Measurements from ENCODE around the gene CBX5. TPM values are rescaled to one million over a fixed set of nuclear protein-coding genes. Genes with fewer than 3 reads are reported as not detected.

CBX5 gene
- total RNA-seq, 1 donor from 2014 or later = 111 TPM

DNA sequence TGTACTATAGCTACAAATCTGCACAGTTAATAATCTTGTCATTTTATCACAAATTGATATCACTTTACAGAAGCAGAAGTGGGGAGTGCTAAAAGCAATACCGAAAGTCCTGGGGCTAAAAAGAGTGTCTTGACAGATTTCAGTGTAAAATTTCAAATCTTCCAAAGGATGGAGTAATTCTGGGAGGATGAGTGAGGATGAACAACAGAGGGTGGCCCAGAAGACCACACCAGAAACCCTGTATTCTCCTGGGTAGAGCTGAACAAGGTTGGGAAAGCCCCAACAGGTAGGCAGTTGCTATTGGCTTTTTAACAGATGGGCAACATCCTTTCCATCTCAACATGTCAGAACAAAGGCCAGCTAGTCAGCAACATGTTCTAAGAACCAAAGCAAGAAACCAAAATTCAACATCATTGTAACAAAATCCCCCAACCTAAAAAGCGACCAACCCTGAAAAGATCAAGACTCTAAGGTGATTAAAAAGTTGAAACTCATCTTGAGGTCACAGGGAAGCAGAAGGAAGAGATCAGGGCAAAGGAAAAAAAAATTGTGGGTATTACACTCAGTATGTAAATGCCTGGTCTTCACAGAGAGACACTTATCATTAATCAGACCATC lies 38.8 kb downstream of the CBX5 start:
- Histone ChIP-seq H3K9ac (ENCODE audit: low read length) (no peak overlapping the region), H3K9me3 (ENCODE audit: insufficient read depth, low read depth, low read length) (no peaks in the 10 kb centered on the region), H4K20me1 (ENCODE audit: insufficient read depth, low read length) (no peaks in the 10 kb centered on the region), H3K79me2 (ENCODE audit: insufficient read depth, low read length) (peaks cover 3% of the 10 kb centered on the region), H3K27me3 (ENCODE audit: insufficient read depth, low read length) (no peaks in the 10 kb centered on the region), H2AFZ (ENCODE audit: low read depth, low read length) (no peak overlapping the region), H3K4me1 (ENCODE audit: insufficient read depth, low read length) (no peaks in the 10 kb centered on the region), H3K36me3 (ENCODE audit: insufficient read depth, low read length) (peaks cover 30% of the 10 kb centered on the region), H3K27ac (ENCODE audit: low read depth, low read length) (no peak overlapping the region), H3K4me2 (ENCODE audit: low read length) (no peak overlapping the region), H3K4me3 (ENCODE audit: insufficient read depth, low read depth, low read length) (no peak overlapping the region)
- H3K4me3 Mint-ChIP-seq (ENCODE audit: unreplicated experiment) = no peak overlapping the region
- no peaks in the 10 kb centered on the region for H3K27me3 Mint-ChIP-seq (ENCODE audit: low read depth, unreplicated experiment)
- peaks cover 17% of the 10 kb centered on the region for H3K36me3 Mint-ChIP-seq (ENCODE audit: low read depth, unreplicated experiment)
- H3K4me1 Mint-ChIP-seq (ENCODE audit: low read depth, unreplicated experiment) = peaks cover 6% of the 10 kb centered on the region
- H3K27ac Mint-ChIP-seq (ENCODE audit: unreplicated experiment) = no peak overlapping the region
- H3K9me3 Mint-ChIP-seq (ENCODE audit: unreplicated experiment) = no peaks in the 10 kb centered on the region
- FAIRE-seq (no peak), DNase-seq (ENCODE audit: low read depth) (no peak)
- TF ChIP-seq, protein P1, sequence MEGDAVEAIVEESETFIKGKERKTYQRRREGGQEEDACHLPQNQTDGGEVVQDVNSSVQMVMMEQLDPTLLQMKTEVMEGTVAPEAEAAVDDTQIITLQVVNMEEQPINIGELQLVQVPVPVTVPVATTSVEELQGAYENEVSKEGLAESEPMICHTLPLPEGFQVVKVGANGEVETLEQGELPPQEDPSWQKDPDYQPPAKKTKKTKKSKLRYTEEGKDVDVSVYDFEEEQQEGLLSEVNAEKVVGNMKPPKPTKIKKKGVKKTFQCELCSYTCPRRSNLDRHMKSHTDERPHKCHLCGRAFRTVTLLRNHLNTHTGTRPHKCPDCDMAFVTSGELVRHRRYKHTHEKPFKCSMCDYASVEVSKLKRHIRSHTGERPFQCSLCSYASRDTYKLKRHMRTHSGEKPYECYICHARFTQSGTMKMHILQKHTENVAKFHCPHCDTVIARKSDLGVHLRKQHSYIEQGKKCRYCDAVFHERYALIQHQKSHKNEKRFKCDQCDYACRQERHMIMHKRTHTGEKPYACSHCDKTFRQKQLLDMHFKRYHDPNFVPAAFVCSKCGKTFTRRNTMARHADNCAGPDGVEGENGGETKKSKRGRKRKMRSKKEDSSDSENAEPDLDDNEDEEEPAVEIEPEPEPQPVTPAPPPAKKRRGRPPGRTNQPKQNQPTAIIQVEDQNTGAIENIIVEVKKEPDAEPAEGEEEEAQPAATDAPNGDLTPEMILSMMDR (IDR thresholded peaks at IDR 0.05; ENCODE audit: insufficient read depth, low read depth, low read length) = no peak
- no peak for TF ChIP-seq EZH2 (IDR thresholded peaks at IDR 0.05; ENCODE audit: insufficient read depth, low read length)

DNA sequence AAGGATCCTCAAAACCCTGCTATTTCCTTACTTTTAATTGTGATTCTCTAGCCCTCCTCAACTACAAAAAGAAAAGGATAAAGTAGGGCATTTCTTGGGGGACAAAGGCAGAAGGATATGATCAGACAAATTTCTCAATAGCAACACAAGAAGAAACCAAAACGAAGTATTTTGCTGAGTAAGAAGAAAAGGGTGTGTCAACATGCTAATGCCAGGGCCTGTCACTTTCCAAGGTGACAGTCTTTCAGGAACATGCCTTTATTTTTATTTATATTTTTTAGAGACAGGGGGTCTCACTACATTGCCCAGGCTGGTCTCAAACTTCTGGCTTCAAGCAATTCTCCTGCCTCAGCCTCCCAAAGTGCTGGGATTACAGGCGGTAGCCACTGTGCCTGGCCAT lies 39.8 kb downstream of the CBX5 start:
- peaks cover 6% of the 10 kb centered on the region for H3K4me1 Mint-ChIP-seq (ENCODE audit: low read depth, unreplicated experiment)

DNA sequence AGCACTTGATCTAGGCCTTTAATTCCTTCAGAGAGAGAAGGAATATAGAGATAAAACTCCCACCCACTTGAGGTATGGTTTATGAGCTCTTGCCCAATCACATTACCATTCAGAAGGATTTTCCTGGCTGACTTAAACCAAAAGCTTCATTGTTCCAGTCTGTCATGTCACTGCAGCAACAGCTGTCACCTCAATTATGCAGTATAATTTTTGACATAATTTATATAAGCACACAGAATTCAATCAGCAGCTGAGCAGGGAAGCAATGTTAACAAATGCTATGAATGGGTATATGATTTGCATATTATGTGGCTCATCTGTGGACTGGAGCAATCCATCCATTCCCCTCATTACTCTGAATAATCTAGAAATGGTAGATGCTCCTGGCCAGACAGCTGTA lies 40.3 kb downstream of the CBX5 start:
- Histone ChIP-seq H3K4me2 (ENCODE audit: low read length) (no peak overlapping the region), H3K36me3 (ENCODE audit: insufficient read depth, low read length) (peaks cover 23% of the 10 kb centered on the region), H3K27me3 (ENCODE audit: insufficient read depth, low read length) (no peaks in the 10 kb centered on the region), H3K9me3 (ENCODE audit: insufficient read depth, low read depth, low read length) (no peaks in the 10 kb centered on the region), H3K9ac (ENCODE audit: low read length) (no peak overlapping the region), H2AFZ (ENCODE audit: low read depth, low read length) (no peak overlapping the region), H3K4me3 (ENCODE audit: insufficient read depth, low read depth, low read length) (no peak overlapping the region), H4K20me1 (ENCODE audit: insufficient read depth, low read length) (no peaks in the 10 kb centered on the region), H3K27ac (ENCODE audit: low read depth, low read length) (no peak overlapping the region), H3K79me2 (ENCODE audit: insufficient read depth, low read length) (peaks cover 2% of the 10 kb centered on the region), H3K4me1 (ENCODE audit: insufficient read depth, low read length) (no peaks in the 10 kb centered on the region)
- TF ChIP-seq, protein P1 (IDR thresholded peaks at IDR 0.05; ENCODE audit: insufficient read depth, low read depth, low read length) = no peak
- TF ChIP-seq EZH2 (IDR thresholded peaks at IDR 0.05; ENCODE audit: insufficient read depth, low read length) = no peak
- FAIRE-seq (no peak), DNase-seq (ENCODE audit: low read depth) (no peak)
- H3K4me3 Mint-ChIP-seq (ENCODE audit: unreplicated experiment) = no peak overlapping the region
- H3K27ac Mint-ChIP-seq (ENCODE audit: unreplicated experiment) = no peak overlapping the region
- no peaks in the 10 kb centered on the region for H3K9me3 Mint-ChIP-seq (ENCODE audit: unreplicated experiment)
- H3K36me3 Mint-ChIP-seq (ENCODE audit: low read depth, unreplicated experiment) = peaks cover 14% of the 10 kb centered on the region
- no peaks in the 10 kb centered on the region for H3K27me3 Mint-ChIP-seq (ENCODE audit: low read depth, unreplicated experiment)
- H3K4me1 Mint-ChIP-seq (ENCODE audit: low read depth, unreplicated experiment) = peaks cover 6% of the 10 kb centered on the region

More for the DNA sequence above, 39.8 kb downstream of the CBX5 start:
- H3K27me3 ChIP-seq (ENCODE audit: insufficient read depth, low read length) = no peaks in the 10 kb centered on the region
- FAIRE-seq = no peak
- H3K9me3 ChIP-seq (ENCODE audit: insufficient read depth, low read depth, low read length) = no peaks in the 10 kb centered on the region
- H3K4me3 ChIP-seq (ENCODE audit: insufficient read depth, low read depth, low read length) = no peak overlapping the region
- H4K20me1 ChIP-seq (ENCODE audit: insufficient read depth, low read length) = no peaks in the 10 kb centered on the region
- H3K9ac ChIP-seq (ENCODE audit: low read length) = no peak overlapping the region
- H3K4me1 ChIP-seq (ENCODE audit: insufficient read depth, low read length) = no peaks in the 10 kb centered on the region
- no peak overlapping the region for H3K4me2 ChIP-seq (ENCODE audit: low read length)
- Mint-ChIP-seq H3K27ac (ENCODE audit: unreplicated experiment) (no peak overlapping the region), H3K9me3 (ENCODE audit: unreplicated experiment) (no peaks in the 10 kb centered on the region), H3K4me3 (ENCODE audit: unreplicated experiment) (no peak overlapping the region), H3K36me3 (ENCODE audit: low read depth, unreplicated experiment) (peaks cover 14% of the 10 kb centered on the region), H3K27me3 (ENCODE audit: low read depth, unreplicated experiment) (no peaks in the 10 kb centered on the region)
- H2AFZ ChIP-seq (ENCODE audit: low read depth, low read length) = no peak overlapping the region
- no peak overlapping the region for H3K27ac ChIP-seq (ENCODE audit: low read depth, low read length)
- DNase-seq (ENCODE audit: low read depth) = no peak
- no peak for TF ChIP-seq EZH2 (IDR thresholded peaks at IDR 0.05; ENCODE audit: insufficient read depth, low read length)
- TF ChIP-seq, protein P1 (IDR thresholded peaks at IDR 0.05; ENCODE audit: insufficient read depth, low read depth, low read length) = no peak
- peaks cover 25% of the 10 kb centered on the region for H3K36me3 ChIP-seq (ENCODE audit: insufficient read depth, low read length)
- peaks cover 2% of the 10 kb centered on the region for H3K79me2 ChIP-seq (ENCODE audit: insufficient read depth, low read length)

Data from astrocyte (in vitro differentiated cells and primary cell).